ENCODE data around the gene PCBP2.
A peak's percentile ranks its signal among the peaks of the same experiment; 100 is the strongest.

Gene PCBP2

DNA sequence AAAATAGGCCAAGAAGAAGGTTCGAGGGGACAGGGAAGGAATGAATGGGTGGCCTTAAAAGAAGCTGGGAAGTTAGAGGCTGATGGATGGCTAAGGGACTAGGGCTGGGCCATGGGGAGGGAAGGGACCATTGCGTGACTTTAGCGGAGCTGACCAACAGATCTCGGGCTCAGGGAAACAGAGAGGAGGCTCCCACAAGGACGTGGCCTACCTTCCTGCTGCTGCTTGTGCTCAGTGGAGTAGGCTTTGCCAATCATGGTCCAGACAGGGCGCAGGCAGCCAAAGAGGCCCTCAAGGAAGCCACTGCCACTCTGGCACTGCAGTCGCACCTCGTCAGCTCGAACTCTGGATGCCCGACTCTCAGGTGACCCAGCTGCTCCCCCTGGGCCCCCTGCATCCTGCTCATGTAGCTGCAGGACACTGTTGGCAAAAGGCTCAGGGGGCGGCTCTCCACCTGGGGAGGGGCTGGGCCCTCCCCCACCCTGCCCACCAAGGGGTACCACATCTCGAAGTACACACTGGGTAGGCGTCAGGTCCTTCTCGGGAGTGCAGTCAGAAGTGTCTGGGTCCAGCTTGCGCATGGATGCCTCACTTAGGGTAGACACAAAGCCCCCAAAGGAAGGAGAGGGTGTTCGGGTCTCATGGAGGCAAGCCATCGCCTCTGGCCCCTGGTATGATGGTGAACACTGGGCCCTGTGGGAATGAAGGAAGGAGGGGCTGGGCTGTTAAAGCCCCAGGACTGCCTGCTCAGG, 35.0 kb downstream of the PCBP2 start:
- no peak overlapping the region for H3K4me3 ChIP-seq (ENCODE audit: low read length)
- no peak for DNase-seq (ENCODE audit: low read depth, low spot score)

DNA sequence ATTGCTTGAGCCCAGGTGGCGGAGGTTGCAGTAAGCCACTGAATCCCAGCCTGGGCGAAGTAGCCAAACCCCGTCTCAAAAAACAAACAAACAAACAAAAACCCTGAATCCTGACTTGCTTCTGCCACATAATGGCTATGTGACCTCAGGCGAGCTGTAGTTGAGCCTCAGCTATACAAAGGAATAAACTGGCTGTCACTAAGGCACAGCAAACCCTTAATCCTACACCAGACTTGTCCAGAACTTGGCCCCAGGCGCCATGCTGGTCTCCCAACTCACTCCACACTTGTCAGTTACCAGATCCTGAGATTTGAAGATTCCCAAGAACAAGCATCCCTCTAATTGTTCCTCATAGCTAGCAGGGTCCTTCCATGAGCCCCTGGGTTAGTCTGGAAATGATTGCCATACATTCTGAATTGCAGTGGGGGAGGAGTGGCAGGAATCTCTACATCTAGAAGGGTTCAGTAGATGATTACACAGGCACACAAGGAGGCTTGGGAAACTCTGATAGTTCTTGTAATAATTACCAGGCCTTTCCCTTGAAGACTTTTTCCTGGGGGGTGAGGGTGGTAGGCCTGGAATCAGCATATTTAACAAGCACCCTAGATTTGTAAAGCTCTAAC, 37.5 kb downstream of the PCBP2 start:
- DNase-seq (ENCODE audit: low read depth, low spot score) = no peak
- H3K4me3 ChIP-seq (ENCODE audit: low read length) = no peak overlapping the region

DNA sequence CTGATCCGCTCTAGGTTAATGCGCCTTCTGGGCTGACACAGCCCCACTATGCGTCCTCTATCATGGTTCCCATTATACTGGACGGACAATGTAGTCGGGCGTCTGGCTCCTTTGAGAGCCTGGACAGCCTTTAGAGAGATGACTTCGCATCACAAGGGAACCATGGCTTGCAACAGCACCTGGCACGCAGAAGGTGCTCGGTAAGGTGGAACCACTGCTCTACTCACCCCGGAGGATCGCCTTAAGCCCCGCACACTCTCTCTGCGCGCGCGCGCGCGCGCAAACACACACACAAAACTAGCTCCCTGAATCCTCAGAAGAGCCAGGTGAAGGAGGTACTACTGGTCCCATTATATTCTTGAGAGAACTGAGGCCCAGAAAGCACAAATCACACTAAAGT, 40.3 kb downstream of the PCBP2 start:
- DNase-seq (ENCODE audit: low read depth, low spot score) = no peak
- H3K4me3 ChIP-seq (ENCODE audit: low read length) = no peak overlapping the region

DNA sequence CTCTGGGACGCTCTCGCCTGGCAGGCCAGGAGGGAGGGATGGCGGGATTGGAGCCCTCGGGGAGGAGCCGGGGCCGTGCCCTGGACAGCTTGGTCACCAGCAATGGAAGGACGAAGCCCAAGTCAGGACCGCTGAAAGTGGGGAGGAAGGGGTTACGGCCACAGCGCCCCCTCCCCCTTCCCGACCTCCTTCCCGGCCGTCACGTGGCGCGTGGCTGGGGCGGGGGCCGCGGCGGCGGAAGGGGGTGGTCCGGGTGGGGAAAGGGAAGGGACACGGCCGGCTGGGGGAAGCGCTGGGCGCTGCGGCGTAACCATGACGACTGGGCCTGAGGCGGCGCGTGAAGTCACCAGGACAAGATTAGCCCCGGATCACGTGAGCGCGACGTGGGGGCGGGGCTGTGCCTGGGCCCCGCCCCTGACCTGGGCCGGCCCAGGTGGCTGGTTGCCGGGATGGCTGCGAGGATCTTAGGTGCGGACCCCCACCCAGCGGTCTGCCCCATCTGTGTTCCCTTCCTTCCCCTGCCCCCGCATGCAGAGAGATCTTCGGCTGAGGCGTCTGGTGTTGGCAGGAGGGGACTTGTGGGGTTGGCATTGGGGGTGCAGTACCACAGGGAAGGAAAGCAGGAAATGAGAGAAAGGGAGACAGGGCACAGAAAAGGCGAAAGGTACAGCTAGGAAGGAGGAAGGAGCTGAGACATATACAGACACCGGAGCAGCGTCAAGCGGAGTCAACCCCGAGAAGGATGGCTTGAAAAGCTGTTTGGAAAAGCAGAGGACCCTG, 41.1 kb downstream of the PCBP2 start:
- peak overlapping the region; percentile 69 for H3K4me3 ChIP-seq (ENCODE audit: low read length)
- DNase-seq (ENCODE audit: low read depth, low spot score) = peak; percentile 69

- no peak for DNase-seq (ENCODE audit: low read depth, low spot score)
- peak overlapping the region; percentile 69 for H3K4me3 ChIP-seq (ENCODE audit: low read length)
These were observed 41.9 kb downstream of the PCBP2 start for GRCh38 chr12:53493610-53494391.

DNA sequence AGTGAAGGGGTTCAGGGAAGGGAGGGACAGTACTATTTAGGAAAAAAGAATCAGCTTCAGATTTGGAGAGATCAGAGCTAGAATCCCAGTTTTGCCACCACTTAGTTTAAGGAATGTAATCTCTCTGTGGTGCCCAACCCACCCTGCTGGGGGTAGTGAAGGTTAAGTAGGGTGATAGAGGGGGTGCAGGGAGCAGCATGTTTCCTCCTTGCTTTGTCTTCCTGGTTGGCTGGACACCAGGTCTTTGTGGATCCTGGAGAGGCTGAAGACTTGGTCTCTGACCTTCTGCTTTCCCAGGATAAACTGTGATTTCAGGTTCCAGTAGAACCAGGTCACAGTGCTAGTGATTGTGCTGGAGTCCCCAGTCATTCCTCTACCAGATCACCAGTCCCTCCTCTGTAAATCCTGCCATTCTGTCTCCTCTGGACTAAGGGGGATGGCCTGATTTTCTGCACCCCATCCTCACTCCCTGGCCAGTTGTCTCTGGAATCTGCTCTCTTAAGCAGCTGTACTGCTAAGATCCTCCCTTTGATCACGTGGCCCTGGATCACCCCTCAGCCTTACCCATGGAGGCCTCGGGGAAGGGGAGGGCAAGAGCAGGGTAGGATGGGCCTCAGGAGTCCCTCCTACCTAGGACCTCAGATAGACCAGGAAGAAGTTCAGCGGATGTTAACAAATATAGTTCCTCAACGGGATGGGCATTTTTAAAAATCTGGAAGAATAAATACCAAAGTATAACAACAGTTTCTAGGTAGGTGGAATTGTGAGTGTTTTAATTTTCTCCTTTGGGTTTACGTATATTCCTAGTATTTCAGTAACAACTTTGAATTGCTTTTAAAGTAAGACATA, 44.2 kb downstream of the PCBP2 start:
- H3K4me3 ChIP-seq (ENCODE audit: low read length) = no peak overlapping the region
- no peak for DNase-seq (ENCODE audit: low read depth, low spot score)

- H3K4me3 ChIP-seq (ENCODE audit: low read length) = no peak overlapping the region
These were observed 44.8 kb downstream of the PCBP2 start for GRCh38 chr12:53496752-53497032.

DNA sequence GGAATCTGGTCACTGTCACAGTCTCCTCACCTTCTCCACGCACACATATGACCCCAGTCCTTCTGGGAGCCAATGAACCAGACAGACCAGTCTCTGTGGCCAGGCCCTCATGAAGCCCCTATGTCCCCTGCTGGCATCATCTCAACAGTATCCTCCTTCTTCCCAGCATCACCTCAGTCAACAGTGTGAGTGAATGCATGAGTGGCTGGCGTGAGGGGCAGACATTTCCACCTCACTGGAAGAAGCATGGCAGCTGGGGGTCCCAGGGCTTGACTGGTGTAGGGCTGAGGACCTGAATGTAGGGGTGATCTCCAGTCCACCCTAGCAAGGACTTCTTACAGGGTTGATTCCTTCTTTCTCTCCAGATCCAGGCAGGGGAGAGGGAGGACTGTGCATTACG, 45.6 kb downstream of the PCBP2 start:
- DNase-seq (ENCODE audit: low read depth, low spot score) = no peak
- H3K4me3 ChIP-seq (ENCODE audit: low read length) = no peak overlapping the region

More at GRCh38 chr12:53496752-53497032, 44.8 kb downstream of the PCBP2 start:
- DNase-seq (ENCODE audit: low read depth, low spot score) = no peak

DNA sequence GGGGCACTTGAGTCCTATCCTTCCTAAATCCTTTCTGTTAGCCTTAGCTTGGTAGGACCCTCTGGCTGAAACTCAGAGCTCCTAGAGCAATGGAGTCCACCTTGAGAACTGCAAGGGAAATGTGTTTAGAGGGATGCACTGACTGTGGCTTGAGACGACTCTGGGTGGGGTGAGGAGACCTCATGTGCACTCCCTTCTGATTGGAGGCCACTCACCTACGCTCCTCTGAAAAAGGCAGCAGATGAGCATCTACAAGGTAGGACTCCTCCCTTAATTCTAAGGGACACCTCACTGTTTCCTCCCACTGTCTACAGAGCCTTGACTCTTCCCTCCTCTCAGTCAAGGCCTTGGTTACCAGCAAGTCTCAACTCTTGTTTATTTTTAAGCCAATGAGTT, 46.3 kb downstream of the PCBP2 start:
- no peak overlapping the region for H3K4me3 ChIP-seq (ENCODE audit: low read length)
- no peak for DNase-seq (ENCODE audit: low read depth, low spot score)

DNA sequence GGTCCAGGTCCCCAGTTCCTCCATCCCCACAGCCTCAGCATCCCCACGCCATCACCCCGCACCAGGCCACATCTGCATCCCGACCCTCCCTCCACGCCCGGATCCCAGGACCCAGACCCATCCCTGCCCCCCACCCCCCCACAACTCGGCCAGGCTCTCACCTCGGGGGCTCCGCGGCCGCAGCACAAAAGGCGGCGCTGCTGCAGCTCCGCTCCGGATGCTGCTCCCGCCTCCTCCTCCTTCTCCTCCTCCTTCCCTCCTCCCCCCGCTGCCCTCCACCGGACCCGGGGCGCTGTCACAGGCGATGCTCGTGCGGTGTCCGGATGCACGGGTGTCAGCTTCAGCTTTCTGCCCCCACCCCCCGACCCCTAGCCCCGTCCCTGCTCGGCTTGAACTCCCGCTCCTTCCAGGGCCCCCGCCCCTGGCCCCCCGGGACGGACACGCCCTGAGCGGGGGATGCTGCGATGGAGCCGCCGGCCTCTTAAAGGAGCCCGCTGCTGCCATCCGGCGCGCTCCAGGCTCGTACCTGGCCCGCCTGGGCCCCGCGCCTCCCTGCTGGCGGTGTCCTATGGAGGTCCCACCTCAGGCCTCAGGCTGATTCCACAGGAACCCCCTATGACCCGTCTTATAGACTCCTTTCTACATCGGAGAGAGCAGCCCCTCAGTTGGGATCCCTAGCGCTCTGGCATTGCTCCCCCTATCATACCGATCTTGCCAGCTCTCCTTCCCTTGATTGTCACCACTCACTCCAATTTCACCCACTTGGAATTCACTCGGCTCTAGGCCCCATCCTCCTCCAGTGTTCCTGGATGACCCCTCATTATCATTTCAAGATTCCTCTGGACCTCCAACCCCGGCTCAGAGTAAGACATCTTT, 47.6 kb downstream of the PCBP2 start, which contains the start of gene MAP3K12:
Gene MAP3K12, minus strand, starts transcription at position 193 of the 876 bp plus-strand sequence. CDS start 12,067 bp downstream, outside the sequence.
- no peak for DNase-seq (ENCODE audit: low read depth, low spot score)
- H3K4me3 ChIP-seq (ENCODE audit: low read length) = peak within 1 kb of the TSS; percentile 100

GRCh38 chr12:53500142-53500775, 48.4 kb downstream of the PCBP2 start:
- DNase-seq (ENCODE audit: low read depth, low spot score) = no peak
- peak overlapping the region; percentile 100 for H3K4me3 ChIP-seq (ENCODE audit: low read length)

DNA sequence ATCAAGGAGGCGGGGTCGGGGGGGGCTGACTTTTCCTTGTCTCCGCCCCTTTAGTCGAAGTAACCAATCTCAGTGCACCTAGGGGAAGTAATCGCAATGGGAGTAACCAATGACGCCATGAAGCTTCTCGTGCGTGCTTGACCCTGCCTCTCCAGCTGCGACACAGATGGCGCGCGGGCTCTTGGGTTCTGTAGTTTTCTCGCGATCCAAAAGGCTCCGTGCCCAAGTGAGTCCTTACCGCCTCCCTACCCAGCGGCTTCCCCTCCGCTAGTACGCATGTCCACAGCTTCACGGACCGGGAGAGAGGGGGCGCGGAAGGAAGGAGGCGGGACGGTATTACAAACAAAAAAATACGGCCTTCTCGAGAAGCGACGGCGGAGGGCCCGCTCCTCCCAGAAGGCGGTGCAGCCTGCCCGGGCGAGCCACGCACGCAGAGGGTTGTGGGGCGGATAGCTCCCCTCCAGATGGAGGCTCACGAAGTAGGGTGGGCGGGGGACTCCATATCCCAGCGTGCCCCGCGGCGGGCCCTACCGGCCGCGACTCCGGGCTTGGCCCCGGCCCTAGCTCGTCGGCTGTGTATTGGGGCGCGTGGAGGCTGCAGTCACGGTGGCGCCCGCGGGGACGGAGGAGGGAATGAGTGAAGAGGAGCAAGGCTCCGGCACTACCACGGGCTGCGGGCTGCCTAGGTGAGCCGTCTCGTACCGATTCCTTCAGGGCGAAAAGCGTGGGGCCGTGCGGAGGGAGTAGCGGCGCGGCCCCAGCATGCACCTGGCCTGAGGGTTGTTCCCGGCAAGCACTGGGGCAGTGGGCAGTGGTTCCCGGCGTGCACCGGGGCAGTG, 49.1 kb downstream of the PCBP2 start, which contains the start of gene TARBP2:
Gene TARBP2, plus strand, starts transcription at position 508 of the 839 bp plus-strand sequence. Its CDS starts 126 bp downstream, at position 634.
- H3K4me3 ChIP-seq (ENCODE audit: low read length) = peak within 1 kb of the TSS; percentile 100
- peak; percentile 99 for DNase-seq (ENCODE audit: low read depth, low spot score)

GRCh38 chr12:53501615-53502181, 49.8 kb downstream of the PCBP2 start:
- DNase-seq (ENCODE audit: low read depth, low spot score) = no peak
- H3K4me3 ChIP-seq (ENCODE audit: low read length) = peak overlapping the region; percentile 100

GRCh38 chr12:53502331-53502730, 50.4 kb downstream of the PCBP2 start:
- no peak for DNase-seq (ENCODE audit: low read depth, low spot score)
- H3K4me3 ChIP-seq (ENCODE audit: low read length) = peak overlapping the region; percentile 100

DNA sequence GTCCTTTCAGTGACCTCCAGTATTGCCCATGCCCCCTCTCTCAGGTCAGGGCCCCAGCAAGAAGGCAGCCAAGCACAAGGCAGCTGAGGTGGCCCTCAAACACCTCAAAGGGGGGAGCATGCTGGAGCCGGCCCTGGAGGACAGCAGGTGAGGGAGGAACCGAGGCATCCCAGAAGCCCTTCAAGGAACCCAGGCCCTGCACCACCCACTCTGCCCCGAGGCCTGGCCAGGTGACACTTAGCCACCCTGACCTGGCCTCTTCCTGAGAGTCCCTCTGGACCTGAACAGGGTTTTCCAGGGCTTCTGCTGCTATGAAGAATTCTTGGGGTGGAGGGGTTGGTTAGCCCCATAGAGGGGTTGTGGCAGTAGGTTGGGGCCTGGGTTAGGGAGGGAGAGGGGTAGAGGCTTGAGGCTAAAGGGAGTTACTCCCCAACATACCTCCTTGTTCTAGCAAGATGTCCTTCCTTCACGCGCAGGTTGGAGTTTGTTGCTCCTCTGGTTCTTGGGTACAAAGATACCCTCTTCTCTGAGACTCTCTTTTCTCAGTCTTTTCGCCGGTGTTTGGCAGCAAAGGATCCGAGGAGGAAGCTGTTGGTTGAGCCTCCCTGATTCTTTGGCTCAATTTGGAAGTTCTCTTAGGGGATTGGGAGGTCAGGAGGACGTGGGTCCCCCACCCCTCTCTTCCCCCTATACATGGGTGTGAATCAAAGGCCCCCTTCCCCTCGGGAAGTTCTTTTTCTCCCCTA, 51.3 kb downstream of the PCBP2 start:
- no peak overlapping the region for H3K4me3 ChIP-seq (ENCODE audit: low read length)
- DNase-seq (ENCODE audit: low read depth, low spot score) = no peak

All from Jurkat, Clone E6-1 (cell line).